Central memory CD8-positive, alpha-beta T cell (primary cell): ENCODE measurements around the gene PAEP.

Experiments used
- ATAC-seq: fragments of 150-1000 bp; cut with Tn5 transposase; replicated peaks from 2 replicates; pipeline ENCODE4 v1.10.0; 2022; ENCODE audit warnings: mild to moderate bottlenecking, moderate FRiP score, moderate number of reproducible peaks; ENCODE audit not compliant: poor library complexity, severe bottlenecking; ENCODE audit errors: extremely low read depth
- DNase-seq, 2 donors: peaks; one replicate each; pipeline ENCODE4 v3.0.0; 2021; ENCODE audit warnings: low spot score in 2 of 2
- H3K27ac Mint-ChIP-seq: one replicate; pipeline ENCODE4 v1.8.0; 2022; ENCODE audit warnings: low read depth, mild to moderate bottlenecking, moderate library complexity, mixed read lengths
- H3K27me3 Mint-ChIP-seq: one replicate; pipeline ENCODE4 v1.8.0; 2022; ENCODE audit warnings: mixed read lengths
- H3K36me3 Mint-ChIP-seq: one replicate; pipeline ENCODE4 v1.8.0; 2022; ENCODE audit warnings: mild to moderate bottlenecking, moderate library complexity, mixed read lengths; ENCODE audit not compliant: insufficient read depth
- H3K4me1 Mint-ChIP-seq: one replicate; pipeline ENCODE4 v1.8.0; 2022; ENCODE audit warnings: mixed read lengths
- H3K4me3 Mint-ChIP-seq: one replicate; pipeline ENCODE4 v1.8.0; 2022; ENCODE audit warnings: mild to moderate bottlenecking, moderate library complexity, mixed read lengths
- H3K9me3 Mint-ChIP-seq: one replicate; pipeline ENCODE4 v1.8.0; 2022; ENCODE audit warnings: mixed read lengths

PAEP gene

GRCh38 chr9:135613946-135614805, 52.6 kb downstream of the PAEP start:
- Mint-ChIP-seq H3K4me1 (no peaks in the 10 kb centered on the region), H3K27ac (no peak overlapping the region), H3K36me3 (no peaks in the 10 kb centered on the region), H3K9me3 (no peaks in the 10 kb centered on the region), H3K4me3 (no peak overlapping the region), H3K27me3 (peaks cover 32% of the 10 kb centered on the region)
- DNase-seq (no peak), ATAC-seq (no peak)

DNA sequence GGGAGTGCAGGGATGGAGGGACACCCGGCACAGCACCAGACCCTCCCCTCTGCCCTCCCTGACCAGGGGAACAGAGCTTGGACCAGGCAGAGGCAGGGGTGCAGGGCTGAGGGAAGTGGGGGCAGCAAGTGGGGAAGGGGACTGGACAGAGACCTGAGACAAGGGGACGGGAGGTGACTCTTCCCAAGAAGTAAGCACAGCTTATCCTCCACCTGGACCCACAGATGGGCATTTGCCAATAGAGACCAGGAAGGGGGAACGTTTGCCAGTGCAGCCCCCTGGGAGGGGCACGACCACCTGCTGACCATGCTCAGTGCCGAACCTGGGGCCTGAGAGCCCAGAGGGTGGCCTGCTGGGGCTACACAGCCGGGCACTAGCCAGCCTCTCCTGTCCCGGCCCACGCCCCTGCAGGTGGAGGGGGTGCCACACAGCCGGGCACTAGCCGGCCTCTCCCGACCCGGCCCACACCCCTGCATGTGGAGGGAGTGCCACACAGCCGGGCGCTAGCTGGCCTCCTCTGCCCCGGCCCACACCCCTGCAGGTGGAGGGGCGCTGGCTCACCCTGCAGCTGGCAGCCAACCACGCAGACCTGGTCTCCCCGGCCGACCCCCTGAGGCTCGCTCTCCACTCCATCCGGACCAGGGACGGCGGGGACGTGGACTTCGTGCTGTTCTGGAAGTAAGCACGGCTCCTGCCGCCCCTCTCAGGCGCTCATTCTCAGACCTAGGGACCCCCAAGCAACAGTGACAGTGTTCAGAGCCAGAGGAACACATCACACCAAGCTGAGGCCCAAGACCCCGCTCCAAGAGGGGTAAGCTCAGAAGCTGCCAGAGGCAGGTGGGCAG, 53.5 kb downstream of the PAEP start:
- ATAC-seq = no peak
- H3K9me3 Mint-ChIP-seq = no peaks in the 10 kb centered on the region

GRCh38 chr9:135615666-135616618, 54.4 kb downstream of the PAEP start:
- H3K36me3 Mint-ChIP-seq = no peaks in the 10 kb centered on the region
- no peak overlapping the region for H3K4me3 Mint-ChIP-seq
- DNase-seq (no peak), ATAC-seq (no peak)
- H3K27ac Mint-ChIP-seq = no peak overlapping the region
- peaks cover 34% of the 10 kb centered on the region for H3K27me3 Mint-ChIP-seq
- no peaks in the 10 kb centered on the region for H3K4me1 Mint-ChIP-seq
- H3K9me3 Mint-ChIP-seq = no peaks in the 10 kb centered on the region

More for the DNA sequence above, 53.5 kb downstream of the PAEP start:
- H3K4me1 Mint-ChIP-seq = no peaks in the 10 kb centered on the region
- H3K4me3 Mint-ChIP-seq = no peak overlapping the region
- DNase-seq = no peak
- peaks cover 34% of the 10 kb centered on the region for H3K27me3 Mint-ChIP-seq
- no peak overlapping the region for H3K27ac Mint-ChIP-seq
- no peaks in the 10 kb centered on the region for H3K36me3 Mint-ChIP-seq
